GM12892 (cell line): ENCODE results near the gene MCC.
A peak's percentile ranks its signal among the peaks of the same experiment; 100 is the strongest.

Experiments used
- POLR2A ChIP-seq: IDR thresholded peaks from 2 replicates; pipeline ENCODE4 v1.6.1; 2011; ENCODE audit warnings: low read depth, low read length, control low read depth
- POLR2AphosphoS5 ChIP-seq: IDR thresholded peaks from 2 replicates; pipeline ENCODE4 v1.6.1; 2011; ENCODE audit warnings: low read depth, low read length, control low read depth
- TAF1 ChIP-seq: IDR thresholded peaks from 2 replicates; pipeline ENCODE4 v1.6.1; 2011; ENCODE audit warnings: low read depth, mild to moderate bottlenecking, control low read depth, low read length, borderline replicate concordance

DNA sequence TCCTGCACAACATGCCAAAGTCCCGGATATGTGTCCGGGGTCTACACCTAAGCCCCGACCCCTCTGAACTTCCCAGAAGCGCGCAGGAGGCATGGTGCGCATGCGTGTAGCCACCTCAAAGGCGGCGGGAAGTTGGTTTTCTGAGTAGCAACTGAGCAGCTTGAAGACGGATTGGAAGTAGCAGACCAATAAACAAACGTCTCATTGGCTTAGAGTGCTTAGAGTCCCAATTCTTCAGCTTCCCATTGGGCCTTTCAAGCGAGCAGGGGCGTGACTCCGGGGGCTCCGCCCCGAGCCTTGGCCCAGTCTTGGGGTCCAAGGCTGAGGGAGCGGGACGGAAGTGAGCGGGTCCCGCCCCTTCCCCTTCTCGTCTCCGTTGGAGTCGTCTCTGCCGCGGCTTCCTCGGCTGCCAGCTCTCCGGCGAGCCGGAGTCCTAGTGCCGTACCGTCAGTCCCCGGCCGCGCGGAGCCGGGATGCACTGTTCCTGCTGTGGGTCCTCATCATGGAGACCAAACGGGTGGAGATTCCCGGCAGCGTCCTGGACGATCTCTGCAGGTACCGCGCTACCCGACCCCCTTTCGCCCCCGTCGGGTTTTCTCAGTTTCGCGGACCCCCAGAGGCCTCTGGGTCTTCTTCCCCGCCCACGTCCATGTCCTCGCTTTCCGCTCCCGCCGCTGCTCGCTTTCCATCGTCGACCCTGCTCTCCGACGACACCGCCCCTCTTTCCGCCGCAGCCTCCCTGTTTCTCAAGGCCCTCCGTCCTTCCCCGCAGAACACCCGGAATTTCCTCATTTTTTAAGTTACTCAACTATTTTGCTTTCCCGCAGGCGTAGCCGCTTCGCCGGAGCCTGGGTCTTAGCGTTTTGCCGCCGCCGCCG is 511.6 kb downstream of the MCC start, which contains the start of gene DCP2:
- TF ChIP-seq POLR2A (peak; percentile 96), TAF1 (peak; percentile 75), POLR2AphosphoS5 (peak; percentile 83)
